Brain microvascular endothelial cell (primary cell): ENCODE results near the gene RWDD1.
A peak's percentile ranks its signal among the peaks of the same experiment; 100 is the strongest.

Experiments
- DNase-seq: peaks from one replicate; pipeline ENCODE4 v3.0.0-alpha.2; 2020
- H3K27ac ChIP-seq: fragments of 250-450 bp; sonication (Bioruptor Pico); 2 replicates; pipeline ENCODE4 v1.5.1; 2020; ENCODE audit warnings: mild to moderate bottlenecking, moderate library complexity
- H3K27me3 ChIP-seq: fragments of 250-450 bp; sonication (Bioruptor Pico); replicated peaks from 2 replicates; pipeline ENCODE4 v1.5.1; 2020; ENCODE audit warnings: mild to moderate bottlenecking
- H3K36me3 ChIP-seq: fragments of 250-450 bp; sonication (Bioruptor Pico); replicated peaks from 2 replicates; pipeline ENCODE4 v1.5.1; 2020; ENCODE audit warnings: mild to moderate bottlenecking
- H3K4me3 ChIP-seq: 2 replicates; pipeline ENCODE4 v1.5.1; 2011; ENCODE audit warnings: low read depth, mild to moderate bottlenecking, control low read depth, low read length, moderate library complexity
- CTCF ChIP-seq: IDR thresholded peaks from 2 replicates; pipeline ENCODE4 v1.5.1; 2011; ENCODE audit warnings: low read depth, mild to moderate bottlenecking, moderate library complexity, low read length, control low read depth, inconsistent platforms; ENCODE audit errors: missing control alignments
- in situ Hi-C: cut with HindIII; loops from 2 replicates; pipeline ENCODE4 v1.10.0; 2017; ENCODE audit warnings: low sequenced_read_pairs, low pct_ligation_motif_present

The RWDD1 gene

GRCh38 chr6:116575227-116575626 lies 3.9 kb downstream of the RWDD1 start:
- in situ Hi-C loops: no loop called here
- TF ChIP-seq CTCF: no peak
- H3K27me3 ChIP-seq: no peaks in the 10 kb centered on the region

DNA sequence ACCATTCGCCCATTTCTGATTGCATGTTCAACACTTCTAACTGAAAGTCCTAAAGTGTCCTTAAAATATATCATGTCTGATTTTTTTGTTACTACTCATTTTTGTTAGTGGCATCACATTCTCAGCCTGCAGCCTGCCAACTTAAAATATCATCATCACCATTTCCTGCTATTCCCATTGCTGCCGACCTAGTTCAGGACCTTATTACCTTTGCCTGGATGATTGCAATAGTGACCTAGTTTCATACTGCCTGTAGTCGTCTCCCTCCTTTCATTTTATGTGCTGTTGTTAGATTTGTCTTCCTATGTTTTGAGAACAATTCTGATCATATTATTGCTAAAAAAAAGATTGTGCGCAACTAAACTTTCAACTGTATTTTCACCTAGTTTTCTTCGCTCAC lies 6.2 kb downstream of the RWDD1 start:
- DNase-seq: no peak
- TF ChIP-seq CTCF: no peak
- H3K4me3 ChIP-seq: no peak overlapping the region
- H3K27me3 ChIP-seq: no peaks in the 10 kb centered on the region
- H3K27ac ChIP-seq: no peak overlapping the region
- peaks cover 6% of the 10 kb centered on the region for H3K36me3 ChIP-seq
- in situ Hi-C loops: no loop called here

More at GRCh38 chr6:116575227-116575626, 3.9 kb downstream of the RWDD1 start:
- no peak for DNase-seq
- no peak overlapping the region for H3K4me3 ChIP-seq
- no peak overlapping the region for H3K27ac ChIP-seq
- H3K36me3 ChIP-seq: peaks cover 6% of the 10 kb centered on the region

GRCh38 chr6:116578335-116578734 lies 7.0 kb downstream of the RWDD1 start:
- TF ChIP-seq CTCF: no peak
- in situ Hi-C loops: no loop called here
- Histone ChIP-seq H3K4me3 (no peak overlapping the region), H3K36me3 (peaks cover 8% of the 10 kb centered on the region), H3K27ac (no peak overlapping the region), H3K27me3 (no peaks in the 10 kb centered on the region)
- DNase-seq: no peak

GRCh38 chr6:116579143-116579542 lies 7.8 kb downstream of the RWDD1 start:
- Histone ChIP-seq H3K27me3 (no peaks in the 10 kb centered on the region), H3K4me3 (no peak overlapping the region), H3K36me3 (peaks cover 8% of the 10 kb centered on the region), H3K27ac (no peak overlapping the region)
- in situ Hi-C loops: no loop called here
- TF ChIP-seq CTCF: no peak
- DNase-seq: no peak

DNA sequence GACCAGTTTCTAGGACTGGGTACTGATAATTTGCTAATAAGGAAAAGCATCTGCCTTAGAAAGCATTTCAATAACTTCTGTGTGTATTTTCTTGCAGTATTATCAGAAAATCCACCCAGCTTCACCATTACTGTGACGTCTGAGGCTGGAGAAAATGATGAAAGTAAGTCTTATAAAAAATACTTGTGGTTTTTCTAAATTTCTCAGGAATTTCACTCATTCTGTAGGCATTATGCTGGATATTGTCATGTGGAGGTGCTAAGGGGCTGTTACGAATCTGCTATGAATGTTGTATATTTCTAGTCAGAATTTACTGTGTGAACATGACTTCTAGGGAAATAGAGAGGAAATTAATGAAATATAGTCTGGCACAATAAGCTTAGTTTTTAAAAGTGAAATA lies 8.9 kb downstream of the RWDD1 start:
- peaks cover 11% of the 10 kb centered on the region for H3K36me3 ChIP-seq
- H3K4me3 ChIP-seq: no peak overlapping the region
- TF ChIP-seq CTCF: no peak
- H3K27me3 ChIP-seq: no peaks in the 10 kb centered on the region
- peak overlapping the region; percentile 35 for H3K27ac ChIP-seq
- DNase-seq: peak; percentile 49
- in situ Hi-C loops: no loop called here

DNA sequence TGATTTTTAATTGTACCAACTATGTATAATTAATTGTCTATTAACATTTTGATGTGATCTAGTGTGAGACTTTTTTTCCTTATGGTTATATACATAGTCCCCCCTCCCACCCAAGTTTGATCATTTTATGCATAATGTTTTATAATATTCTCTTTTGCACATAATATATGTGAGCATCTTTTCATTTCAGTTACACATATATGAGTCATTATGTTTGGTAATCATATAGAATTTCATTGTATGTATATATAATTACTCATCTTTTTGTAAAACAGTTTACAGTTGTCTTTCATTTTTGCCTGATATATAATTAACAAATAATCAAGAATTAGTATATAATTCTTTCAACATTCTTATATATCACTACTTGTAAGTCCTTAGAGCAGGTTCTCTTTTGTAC lies 15.0 kb downstream of the RWDD1 start:
- Histone ChIP-seq H3K27ac (no peak overlapping the region), H3K36me3 (peaks cover 18% of the 10 kb centered on the region), H3K4me3 (no peak overlapping the region), H3K27me3 (no peaks in the 10 kb centered on the region)
- in situ Hi-C loops: no loop called here
- DNase-seq: no peak
- no peak for TF ChIP-seq CTCF
